ENCODE results near the gene ETHE1. TPM values are rescaled to one million over a fixed set of nuclear protein-coding genes. Genes with fewer than 3 reads are reported as not detected.

ETHE1 gene
- total RNA-seq, 1 donor from 2014 or later = 16.0 TPM

DNA sequence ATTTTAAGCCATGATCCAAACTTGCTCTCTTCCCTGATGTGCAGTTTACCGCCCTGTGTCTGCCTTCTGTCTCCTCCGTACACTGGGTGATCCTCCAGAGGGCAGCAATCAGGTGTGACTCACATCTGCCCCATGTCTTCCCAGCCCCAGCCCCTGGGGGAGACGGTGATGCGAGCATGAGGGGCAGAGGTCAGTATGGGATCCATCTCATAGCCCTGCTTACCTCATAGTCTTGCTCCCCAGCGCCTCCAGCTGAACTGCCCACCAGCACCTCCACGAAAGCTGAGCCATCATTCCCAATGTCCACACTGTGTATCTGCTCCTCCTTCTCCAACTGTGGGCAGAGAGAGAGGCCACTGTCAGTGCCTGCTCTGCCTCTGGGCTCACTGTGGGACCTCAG, 33.7 kb upstream of the ETHE1 start:
- Mint-ChIP-seq H3K4me3 (ENCODE audit: unreplicated experiment) (no peak overlapping the region), H3K27me3 (ENCODE audit: unreplicated experiment) (no peaks in the 10 kb centered on the region), H3K27ac (ENCODE audit: unreplicated experiment) (peak overlapping the region; percentile 43), H3K4me1 (ENCODE audit: low read depth, unreplicated experiment) (peaks cover 14% of the 10 kb centered on the region), H3K36me3 (ENCODE audit: unreplicated experiment) (peaks cover 4% of the 10 kb centered on the region), H3K9me3 (ENCODE audit: unreplicated experiment) (no peaks in the 10 kb centered on the region)
- TF ChIP-seq CTCF (IDR thresholded peaks at IDR 0.05; ENCODE audit: partially characterized antibody, unreplicated experiment) = no peak
- DNase-seq = peak; percentile 39

DNA sequence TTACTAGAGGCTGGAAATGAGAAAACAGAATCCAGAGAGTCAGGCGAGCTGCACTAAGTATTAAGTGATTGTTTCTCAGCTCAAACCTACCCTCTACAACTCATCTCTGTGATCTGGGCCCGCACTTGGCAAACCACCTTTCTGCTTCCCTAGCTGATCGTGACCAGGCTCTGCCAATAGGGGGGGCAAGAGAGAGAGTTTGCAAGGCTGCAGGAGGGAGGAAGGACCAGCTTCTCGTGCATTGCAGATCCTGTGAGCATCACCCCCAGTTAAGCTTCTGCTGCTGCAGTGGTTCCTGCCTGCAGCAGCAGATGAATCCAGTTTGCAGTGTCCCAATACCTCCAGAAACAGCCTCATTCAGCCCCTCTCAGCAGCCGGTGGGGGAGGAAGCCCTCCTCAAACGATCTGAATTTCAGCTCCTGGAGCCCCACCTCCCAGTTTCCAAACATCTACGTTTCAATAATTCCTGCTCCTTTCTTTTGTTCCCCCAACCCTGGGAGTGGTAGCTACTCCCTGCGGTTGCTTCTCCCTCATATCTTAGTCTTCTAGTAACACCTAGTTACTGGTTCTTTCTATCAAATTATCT, 28.3 kb upstream of the ETHE1 start:
- H3K36me3 Mint-ChIP-seq (ENCODE audit: unreplicated experiment) = peaks cover 10% of the 10 kb centered on the region

DNA sequence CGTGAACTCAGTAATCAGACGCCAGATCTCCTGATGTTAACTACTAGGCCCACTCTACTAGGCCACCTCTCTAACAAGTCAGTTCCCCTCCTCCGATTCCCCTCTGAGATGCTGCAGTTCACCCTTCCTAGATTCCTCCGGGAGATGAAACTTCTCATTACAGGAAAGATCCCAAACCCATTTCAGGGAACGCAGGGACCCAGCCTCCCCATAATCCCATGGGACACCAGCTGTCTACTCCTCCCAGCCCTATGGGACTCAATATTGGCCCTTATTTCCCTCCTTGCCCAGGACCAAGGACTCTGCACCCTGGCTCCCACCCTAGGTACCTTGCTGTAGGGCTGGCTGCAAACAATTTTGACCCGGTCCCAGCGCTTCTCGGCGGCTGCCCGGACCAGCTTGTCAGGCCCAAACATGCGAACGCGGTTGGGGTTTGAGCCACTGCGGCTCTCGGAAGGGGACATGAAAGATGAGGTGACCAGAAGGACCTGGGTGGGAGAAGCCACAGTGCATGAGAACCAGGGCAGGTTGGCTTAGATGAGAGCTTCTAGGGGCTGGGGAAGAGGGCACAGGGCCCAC, 27.4 kb upstream of the ETHE1 start:
- Mint-ChIP-seq H3K4me1 (ENCODE audit: low read depth, unreplicated experiment) (peaks cover 21% of the 10 kb centered on the region), H3K27me3 (ENCODE audit: unreplicated experiment) (peaks cover 5% of the 10 kb centered on the region), H3K36me3 (ENCODE audit: unreplicated experiment) (peaks cover 7% of the 10 kb centered on the region), H3K9me3 (ENCODE audit: unreplicated experiment) (peaks cover 3% of the 10 kb centered on the region), H3K27ac (ENCODE audit: unreplicated experiment) (peak overlapping the region; percentile 80), H3K4me3 (ENCODE audit: unreplicated experiment) (peak overlapping the region; percentile 19)
- DNase-seq = no peak
- TF ChIP-seq CTCF (IDR thresholded peaks at IDR 0.05; ENCODE audit: partially characterized antibody, unreplicated experiment) = no peak

More for the DNA sequence above, 28.3 kb upstream of the ETHE1 start:
- peaks cover 5% of the 10 kb centered on the region for H3K27me3 Mint-ChIP-seq (ENCODE audit: unreplicated experiment)
- H3K27ac Mint-ChIP-seq (ENCODE audit: unreplicated experiment) = peak overlapping the region; percentile 80
- DNase-seq = peak; percentile 89
- H3K9me3 Mint-ChIP-seq (ENCODE audit: unreplicated experiment) = no peaks in the 10 kb centered on the region
- TF ChIP-seq CTCF (IDR thresholded peaks at IDR 0.05; ENCODE audit: partially characterized antibody, unreplicated experiment) = peak; percentile 71
- H3K4me1 Mint-ChIP-seq (ENCODE audit: low read depth, unreplicated experiment) = peaks cover 17% of the 10 kb centered on the region
- peak overlapping the region; percentile 73 for H3K4me3 Mint-ChIP-seq (ENCODE audit: unreplicated experiment)

- H3K4me1 Mint-ChIP-seq (ENCODE audit: low read depth, unreplicated experiment) = peaks cover 21% of the 10 kb centered on the region
- H3K27me3 Mint-ChIP-seq (ENCODE audit: unreplicated experiment) = peaks cover 5% of the 10 kb centered on the region
- H3K9me3 Mint-ChIP-seq (ENCODE audit: unreplicated experiment) = peaks cover 3% of the 10 kb centered on the region
- no peak for TF ChIP-seq CTCF (IDR thresholded peaks at IDR 0.05; ENCODE audit: partially characterized antibody, unreplicated experiment)
- H3K4me3 Mint-ChIP-seq (ENCODE audit: unreplicated experiment) = no peak overlapping the region
- DNase-seq = no peak
- H3K36me3 Mint-ChIP-seq (ENCODE audit: unreplicated experiment) = peaks cover 6% of the 10 kb centered on the region
- peak overlapping the region; percentile 66 for H3K27ac Mint-ChIP-seq (ENCODE audit: unreplicated experiment)
These were observed 26.7 kb upstream of the ETHE1 start for GRCh38 chr19:43553656-43554055.

DNA sequence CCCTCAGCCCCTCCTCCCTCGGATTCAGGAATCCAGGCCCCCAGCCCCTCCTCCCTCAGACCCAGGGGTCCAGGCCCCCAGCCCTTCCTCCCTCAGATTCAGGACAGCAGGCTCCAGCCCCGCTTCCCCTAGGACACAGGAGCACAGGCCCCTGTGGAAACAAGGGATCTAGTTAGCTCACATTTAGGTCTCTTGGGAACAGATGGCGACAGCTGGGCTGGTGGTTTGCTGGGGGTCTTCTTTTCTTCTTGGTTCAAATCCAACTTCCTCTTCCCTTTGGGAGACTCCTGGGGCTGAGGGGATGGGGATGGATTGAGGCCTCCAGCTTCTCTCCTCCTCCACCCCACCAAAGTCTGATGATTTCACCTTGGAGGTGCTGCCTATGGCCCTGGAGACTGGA, 25.6 kb upstream of the ETHE1 start:
- Mint-ChIP-seq H3K4me1 (ENCODE audit: low read depth, unreplicated experiment) (peaks cover 23% of the 10 kb centered on the region), H3K9me3 (ENCODE audit: unreplicated experiment) (peaks cover 6% of the 10 kb centered on the region), H3K4me3 (ENCODE audit: unreplicated experiment) (no peak overlapping the region), H3K27me3 (ENCODE audit: unreplicated experiment) (peaks cover 5% of the 10 kb centered on the region), H3K27ac (ENCODE audit: unreplicated experiment) (peak overlapping the region; percentile 66), H3K36me3 (ENCODE audit: unreplicated experiment) (peaks cover 6% of the 10 kb centered on the region)
- TF ChIP-seq CTCF (IDR thresholded peaks at IDR 0.05; ENCODE audit: partially characterized antibody, unreplicated experiment) = no peak
- no peak for DNase-seq

Measured in glutamatergic neuron (in vitro differentiated cells).